Cardiac muscle cell (in vitro differentiated cells and primary cell): ENCODE data around the gene SH3RF3. TPM values are rescaled to one million over a fixed set of nuclear protein-coding genes. Genes with fewer than 3 reads are reported as not detected.
A peak's percentile ranks its signal among the peaks of the same experiment; 100 is the strongest.

Source experiments
- DNase-seq, 2 donors: peaks; one replicate each; pipeline versions ENCODE4 v3.0.0 to v3.0.0-alpha.2; 2010 to 2017; ENCODE audit warnings: low read depth in 1 of 2, low spot score in 1 of 2
- H3K27ac ChIP-seq: fragments of 200-600 bp; sonication (generic); 2 replicates; pipeline ENCODE4 v1.5.1; 2016
- H3K27me3 ChIP-seq: fragments of 200-600 bp; sonication (generic); 2 replicates; pipeline ENCODE4 v1.6.0; 2016; ENCODE audit warnings: control low read depth
- H3K36me3 ChIP-seq: fragments of 200-600 bp; sonication (generic); 2 replicates; pipeline ENCODE4 v1.5.1; 2016; ENCODE audit warnings: control low read depth
- H3K4me1 ChIP-seq: fragments of 200-600 bp; sonication (generic); 2 replicates; pipeline ENCODE4 v1.8.1; 2017; ENCODE audit warnings: low read depth, mild to moderate bottlenecking, mixed run types
- H3K4me3 ChIP-seq: fragments of 200-600 bp; sonication (generic); 2 replicates; pipeline ENCODE4 v1.5.1; 2016; ENCODE audit warnings: mild to moderate bottlenecking
- H3K9me3 ChIP-seq: fragments of 200-600 bp; sonication (generic); 2 replicates; pipeline ENCODE4 v1.5.1; 2017; ENCODE audit warnings: low read depth, mild to moderate bottlenecking, control low read depth
- polyA plus RNA-seq: library from polyadenylated mRNA; unstranded; fragments of >200 nt; fragmentation: Nextera tagmentation; extraction: Ambion mirVana; gene quantifications from 2 replicates; pipeline ENCODE4 v1.2.1, GENCODE V29; 2016
- total RNA-seq: library from RNA; depleted of rRNA; stranded (reverse); fragments of >200 nt; gene quantifications from 2 replicates; pipeline ENCODE4 v1.2.3, GENCODE V29; 2016
- TF ChIP-seq, protein P1 (sequence below): IDR thresholded peaks from 2 replicates; pipeline ENCODE4 v1.5.1; 2012; ENCODE audit warnings: low read depth, mild to moderate bottlenecking, low read length

Gene SH3RF3
- total and polyA plus RNA-seq, 2 experiments from 2014 or later, result 1.2 to 1.7 TPM

DNA sequence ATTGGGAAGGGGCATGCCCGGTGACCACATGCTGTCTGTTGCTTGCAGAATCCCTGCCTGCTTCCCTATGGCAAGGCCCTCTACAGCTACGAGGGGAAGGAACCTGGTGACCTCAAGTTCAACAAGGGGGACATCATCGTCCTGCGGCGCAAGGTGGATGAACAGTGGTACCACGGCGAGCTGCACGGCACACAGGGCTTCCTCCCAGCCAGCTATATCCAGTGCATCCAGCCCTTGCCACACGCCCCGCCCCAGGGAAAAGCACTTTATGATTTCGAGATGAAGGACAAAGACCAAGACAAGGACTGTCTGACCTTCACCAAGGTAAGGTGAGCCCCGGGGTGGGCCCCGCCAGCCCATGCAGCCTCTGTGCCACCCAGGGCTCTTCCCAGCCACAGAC, 218.6 kb downstream of the SH3RF3 start:
- Histone ChIP-seq H3K27me3 (no peaks in the 10 kb centered on the region), H3K9me3 (no peaks in the 10 kb centered on the region), H3K4me1 (peaks cover 18% of the 10 kb centered on the region), H3K27ac (no peak overlapping the region), H3K4me3 (no peak overlapping the region), H3K36me3 (no peaks in the 10 kb centered on the region)
- TF ChIP-seq, protein P1, sequence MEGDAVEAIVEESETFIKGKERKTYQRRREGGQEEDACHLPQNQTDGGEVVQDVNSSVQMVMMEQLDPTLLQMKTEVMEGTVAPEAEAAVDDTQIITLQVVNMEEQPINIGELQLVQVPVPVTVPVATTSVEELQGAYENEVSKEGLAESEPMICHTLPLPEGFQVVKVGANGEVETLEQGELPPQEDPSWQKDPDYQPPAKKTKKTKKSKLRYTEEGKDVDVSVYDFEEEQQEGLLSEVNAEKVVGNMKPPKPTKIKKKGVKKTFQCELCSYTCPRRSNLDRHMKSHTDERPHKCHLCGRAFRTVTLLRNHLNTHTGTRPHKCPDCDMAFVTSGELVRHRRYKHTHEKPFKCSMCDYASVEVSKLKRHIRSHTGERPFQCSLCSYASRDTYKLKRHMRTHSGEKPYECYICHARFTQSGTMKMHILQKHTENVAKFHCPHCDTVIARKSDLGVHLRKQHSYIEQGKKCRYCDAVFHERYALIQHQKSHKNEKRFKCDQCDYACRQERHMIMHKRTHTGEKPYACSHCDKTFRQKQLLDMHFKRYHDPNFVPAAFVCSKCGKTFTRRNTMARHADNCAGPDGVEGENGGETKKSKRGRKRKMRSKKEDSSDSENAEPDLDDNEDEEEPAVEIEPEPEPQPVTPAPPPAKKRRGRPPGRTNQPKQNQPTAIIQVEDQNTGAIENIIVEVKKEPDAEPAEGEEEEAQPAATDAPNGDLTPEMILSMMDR, result no peak
- no peak for DNase-seq

DNA sequence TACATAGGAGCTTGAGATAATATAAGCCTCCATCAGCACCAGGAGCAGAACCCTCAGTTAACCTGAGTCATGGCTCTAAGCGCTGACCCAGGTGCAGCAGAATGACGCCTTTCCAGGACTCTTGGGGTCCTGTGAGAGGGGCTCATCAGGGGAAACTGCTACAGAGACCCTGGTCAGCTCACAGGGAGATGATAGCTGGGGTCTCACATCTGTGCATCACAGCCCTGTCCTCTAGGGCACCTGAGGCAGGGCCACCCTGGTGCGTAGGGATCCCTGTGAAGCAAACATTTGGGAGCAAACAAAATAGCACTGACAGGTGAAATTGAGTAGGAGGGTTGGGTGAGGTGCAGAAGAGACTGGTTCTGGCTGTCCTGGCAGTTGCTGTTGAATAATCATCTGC, 219.2 kb downstream of the SH3RF3 start:
- Histone ChIP-seq H3K4me1 (peaks cover 18% of the 10 kb centered on the region), H3K27ac (no peak overlapping the region), H3K36me3 (no peaks in the 10 kb centered on the region), H3K9me3 (no peaks in the 10 kb centered on the region), H3K27me3 (no peaks in the 10 kb centered on the region), H3K4me3 (no peak overlapping the region)
- DNase-seq, result no peak
- TF ChIP-seq, protein P1, result no peak

DNA sequence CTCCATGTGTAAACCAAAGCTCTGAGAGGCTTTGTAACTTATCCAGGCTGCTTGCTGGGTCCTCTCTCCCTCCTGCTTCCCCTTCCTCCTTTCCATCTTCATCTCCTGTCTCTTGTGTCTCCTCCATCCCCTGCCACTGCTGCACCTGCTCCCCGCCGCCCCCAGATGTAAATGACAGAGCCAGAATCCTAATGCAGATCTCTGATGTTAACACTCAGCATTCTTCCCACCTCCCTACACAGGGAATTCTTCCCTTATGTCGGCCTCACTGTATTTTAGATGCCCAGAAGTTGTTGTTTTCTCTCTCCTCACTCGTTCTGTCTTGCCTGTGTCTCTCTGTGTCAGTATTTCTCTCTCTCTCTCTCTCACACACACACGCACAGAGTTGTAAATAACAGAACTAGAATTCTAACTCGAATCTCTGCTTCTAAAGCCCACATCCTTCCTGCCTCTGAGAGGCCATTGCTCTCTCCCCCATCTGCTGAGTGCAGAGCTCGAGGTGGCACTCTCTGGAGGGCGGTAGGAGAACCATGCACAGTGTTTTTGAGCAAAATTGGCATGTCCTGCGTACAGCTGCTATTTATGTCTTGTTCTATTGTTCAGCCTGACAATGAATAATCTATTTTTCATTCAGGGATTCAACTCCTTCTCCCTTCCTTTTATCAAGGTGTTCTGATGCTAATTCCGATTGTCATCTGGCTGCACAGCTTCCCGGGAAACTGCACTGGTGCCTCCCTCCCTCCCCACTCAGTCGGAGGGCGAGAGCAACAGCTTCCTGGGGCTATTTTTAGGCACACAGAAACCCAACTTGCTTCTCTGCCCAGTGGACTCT, 219.9 kb downstream of the SH3RF3 start:
- DNase-seq, result peak in 1 of 2 donors; percentile 32
- TF ChIP-seq, protein P1, result no peak
- Histone ChIP-seq H3K4me3 (no peak overlapping the region), H3K36me3 (no peaks in the 10 kb centered on the region), H3K9me3 (no peaks in the 10 kb centered on the region), H3K4me1 (peaks cover 18% of the 10 kb centered on the region), H3K27me3 (no peaks in the 10 kb centered on the region), H3K27ac (no peak overlapping the region)

DNA sequence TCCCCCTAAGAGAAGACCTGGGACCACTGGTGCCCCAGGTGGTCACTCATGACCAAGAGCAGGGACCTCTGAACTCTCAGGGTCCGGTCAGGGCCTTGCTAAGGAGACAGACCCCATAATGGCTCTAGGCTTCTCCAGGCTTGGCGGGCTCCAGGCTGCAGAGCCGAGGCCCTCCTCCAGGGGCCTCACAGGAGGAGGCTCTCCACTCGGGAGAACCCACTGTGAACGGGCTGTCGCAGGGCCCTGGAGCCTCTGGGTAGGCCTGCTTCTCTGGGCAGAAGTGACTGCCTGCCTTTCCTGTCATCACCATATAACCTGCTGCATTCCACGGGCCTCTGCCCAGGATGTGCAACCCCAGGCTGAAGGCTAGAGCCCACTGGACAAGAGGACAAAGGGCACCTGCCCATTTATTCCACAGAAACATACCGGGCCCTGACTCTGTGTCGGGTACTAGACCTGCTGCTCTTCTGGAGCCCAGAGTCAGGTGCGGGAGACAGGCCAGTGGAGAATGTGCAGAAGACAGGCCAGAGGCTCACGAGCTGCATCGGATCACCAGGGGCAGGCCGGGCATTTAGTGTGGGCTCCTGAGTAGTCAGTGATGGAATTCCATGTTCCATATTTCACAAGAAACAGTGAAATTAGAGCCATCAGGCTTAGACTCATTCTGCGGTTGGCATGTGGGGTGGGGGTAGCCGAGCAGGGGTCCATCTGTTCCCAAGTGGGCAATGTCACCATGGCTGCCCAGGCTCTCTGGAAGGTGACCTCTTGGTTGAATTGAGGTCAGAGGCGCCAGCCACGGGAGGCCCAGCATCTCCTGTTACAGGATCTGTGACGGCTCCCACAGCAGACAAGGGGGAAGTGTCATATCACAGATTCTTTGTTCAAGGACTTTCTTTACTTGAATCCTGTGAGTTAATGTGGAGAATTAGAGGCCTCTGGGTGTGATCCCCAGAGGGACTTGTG, 220.8 kb downstream of the SH3RF3 start:
- no peaks in the 10 kb centered on the region for H3K36me3 ChIP-seq
- H3K27ac ChIP-seq, result no peak overlapping the region
- no peaks in the 10 kb centered on the region for H3K9me3 ChIP-seq
- H3K27me3 ChIP-seq, result no peaks in the 10 kb centered on the region
- TF ChIP-seq, protein P1, result no peak
- no peak overlapping the region for H3K4me3 ChIP-seq
- H3K4me1 ChIP-seq, result peaks cover 18% of the 10 kb centered on the region
- peak in 1 of 2 donors; percentile 38 for DNase-seq

DNA sequence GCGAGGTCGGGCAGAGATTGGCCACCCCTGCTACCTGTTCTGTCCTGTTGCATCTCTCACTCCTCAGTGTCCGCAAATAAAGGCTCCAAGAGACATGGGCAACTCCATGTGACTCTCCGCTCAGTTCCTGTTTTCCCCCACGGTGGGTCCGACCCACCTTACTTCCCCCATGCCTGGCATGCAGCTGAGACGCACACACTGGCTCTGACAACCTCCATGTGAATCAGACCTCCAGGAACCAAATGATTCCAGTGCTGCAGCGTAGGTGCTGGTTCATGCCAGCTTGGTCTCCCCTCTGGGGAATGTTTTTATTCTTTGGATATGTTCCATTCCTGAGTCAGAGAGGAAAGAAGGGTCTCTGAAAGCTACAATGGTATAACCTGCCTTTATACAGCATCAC, 221.5 kb downstream of the SH3RF3 start:
- H3K9me3 ChIP-seq, result no peaks in the 10 kb centered on the region
- H3K27me3 ChIP-seq, result no peaks in the 10 kb centered on the region
- no peak overlapping the region for H3K4me3 ChIP-seq
- no peaks in the 10 kb centered on the region for H3K36me3 ChIP-seq
- H3K27ac ChIP-seq, result no peak overlapping the region
- peaks cover 18% of the 10 kb centered on the region for H3K4me1 ChIP-seq
- DNase-seq, result no peak
- TF ChIP-seq, protein P1, result no peak
